Measurements from ENCODE around the gene CDRT15.
"Not testable (repeated sequence)": the region's sequence is repeated elsewhere in the genome, so short reads cannot be mapped to it uniquely, and the experiment has no call there.

The CDRT15 gene

GRCh38 chr17:14236762-14237161 lies at the start of gene CDRT15:
Gene CDRT15 (minus strand): TSS chr17:14236862. CDS start chr17:14236833, 29 bp downstream.
- not testable (repeated sequence) for DNase-seq

GRCh38 chr17:14282726-14283125 lies 46.1 kb upstream of the CDRT15 start:
- no peak for DNase-seq

GRCh38 chr17:14281530-14281929 lies 44.9 kb upstream of the CDRT15 start:
- DNase-seq: no peak

- no peak for DNase-seq
Measured at GRCh38 chr17:14276535-14277250, 40.0 kb upstream of the CDRT15 start.

GRCh38 chr17:14270508-14270907 lies 33.8 kb upstream of the CDRT15 start:
- DNase-seq: no peak

- DNase-seq: no peak
Measured at GRCh38 chr17:14269473-14269872, 32.8 kb upstream of the CDRT15 start.

GRCh38 chr17:14268264-14268663 lies 31.6 kb upstream of the CDRT15 start:
- DNase-seq: no peak

GRCh38 chr17:14261406-14261805 lies 24.7 kb upstream of the CDRT15 start:
- no peak for DNase-seq

- no peak for DNase-seq
Measured at GRCh38 chr17:14245629-14246028, 9.0 kb upstream of the CDRT15 start.

- no peak for DNase-seq
Measured at GRCh38 chr17:14245002-14245401, 8.3 kb upstream of the CDRT15 start.

- not testable (repeated sequence) for DNase-seq
Measured at GRCh38 chr17:14239271-14239670, 2.6 kb upstream of the CDRT15 start.

- DNase-seq: not testable (repeated sequence)
Measured at GRCh38 chr17:14236032-14236431, 630 bp downstream of the CDRT15 start.

- not testable (repeated sequence) for DNase-seq
Measured at GRCh38 chr17:14235047-14235446, 1.6 kb downstream of the CDRT15 start.

- not testable (repeated sequence) for DNase-seq
Measured at GRCh38 chr17:14231187-14231586, 5.5 kb downstream of the CDRT15 start.

GRCh38 chr17:14228903-14229302 lies 7.8 kb downstream of the CDRT15 start:
- DNase-seq: no peak

- no peak for DNase-seq
Measured at GRCh38 chr17:14227052-14227451, 9.6 kb downstream of the CDRT15 start.

GRCh38 chr17:14225254-14225980 lies 11.2 kb downstream of the CDRT15 start:
- no peak for DNase-seq

GRCh38 chr17:14222611-14223010 lies 14.1 kb downstream of the CDRT15 start:
- DNase-seq: no peak

- no peak for DNase-seq
Measured at GRCh38 chr17:14214271-14214670, 22.4 kb downstream of the CDRT15 start.

GRCh38 chr17:14212401-14212800 lies 24.3 kb downstream of the CDRT15 start:
- no peak for DNase-seq

GRCh38 chr17:14211801-14212200 lies 24.9 kb downstream of the CDRT15 start:
- DNase-seq: no peak

GRCh38 chr17:14211246-14211645 lies 25.4 kb downstream of the CDRT15 start:
- DNase-seq: no peak

- no peak for DNase-seq
Measured at GRCh38 chr17:14209215-14209614, 27.4 kb downstream of the CDRT15 start.

- no peak for DNase-seq
Measured at GRCh38 chr17:14207791-14208190, 28.9 kb downstream of the CDRT15 start.

Measured in COR-L47 (cell line).